KOPT-K1 (cell line): Measurements from ENCODE around the gene MRPL54.

Source experiments
- H3K27ac ChIP-seq: fragments of 200-600 bp; sonication (generic); 2 replicates; pipeline ENCODE4 v1.5.1; 2016; ENCODE audit warnings: antibody characterized with exemption, mild to moderate bottlenecking, low read depth, low read length; ENCODE audit not compliant: poor library complexity, severe bottlenecking
- H3K36me3 ChIP-seq: fragments of 200-600 bp; sonication (generic); 2 replicates; pipeline ENCODE4 v1.5.1; 2017; ENCODE audit warnings: antibody characterized with exemption, mild to moderate bottlenecking, low read length, moderate library complexity; ENCODE audit not compliant: insufficient read depth
- H3K9me3 ChIP-seq: fragments of 200-600 bp; sonication (generic); 2 replicates; pipeline ENCODE4 v1.5.1; 2017; ENCODE audit warnings: antibody characterized with exemption, low read length, mild to moderate bottlenecking; ENCODE audit not compliant: insufficient read depth, poor library complexity, severe bottlenecking

MRPL54 gene

GRCh38 chr19:3782330-3782729 lies 19.8 kb downstream of the MRPL54 start:
- peaks cover 19% of the 10 kb centered on the region for H3K9me3 ChIP-seq
- H3K27ac ChIP-seq = no peak overlapping the region
- H3K36me3 ChIP-seq = no peaks in the 10 kb centered on the region

- Histone ChIP-seq H3K27ac (no peak overlapping the region), H3K9me3 (peaks cover 19% of the 10 kb centered on the region), H3K36me3 (no peaks in the 10 kb centered on the region)
Measured at GRCh38 chr19:3782903-3783302, 20.4 kb downstream of the MRPL54 start.

GRCh38 chr19:3783660-3784584 lies 21.4 kb downstream of the MRPL54 start:
- H3K27ac ChIP-seq = no peak overlapping the region
- no peaks in the 10 kb centered on the region for H3K36me3 ChIP-seq
- peaks cover 19% of the 10 kb centered on the region for H3K9me3 ChIP-seq

DNA sequence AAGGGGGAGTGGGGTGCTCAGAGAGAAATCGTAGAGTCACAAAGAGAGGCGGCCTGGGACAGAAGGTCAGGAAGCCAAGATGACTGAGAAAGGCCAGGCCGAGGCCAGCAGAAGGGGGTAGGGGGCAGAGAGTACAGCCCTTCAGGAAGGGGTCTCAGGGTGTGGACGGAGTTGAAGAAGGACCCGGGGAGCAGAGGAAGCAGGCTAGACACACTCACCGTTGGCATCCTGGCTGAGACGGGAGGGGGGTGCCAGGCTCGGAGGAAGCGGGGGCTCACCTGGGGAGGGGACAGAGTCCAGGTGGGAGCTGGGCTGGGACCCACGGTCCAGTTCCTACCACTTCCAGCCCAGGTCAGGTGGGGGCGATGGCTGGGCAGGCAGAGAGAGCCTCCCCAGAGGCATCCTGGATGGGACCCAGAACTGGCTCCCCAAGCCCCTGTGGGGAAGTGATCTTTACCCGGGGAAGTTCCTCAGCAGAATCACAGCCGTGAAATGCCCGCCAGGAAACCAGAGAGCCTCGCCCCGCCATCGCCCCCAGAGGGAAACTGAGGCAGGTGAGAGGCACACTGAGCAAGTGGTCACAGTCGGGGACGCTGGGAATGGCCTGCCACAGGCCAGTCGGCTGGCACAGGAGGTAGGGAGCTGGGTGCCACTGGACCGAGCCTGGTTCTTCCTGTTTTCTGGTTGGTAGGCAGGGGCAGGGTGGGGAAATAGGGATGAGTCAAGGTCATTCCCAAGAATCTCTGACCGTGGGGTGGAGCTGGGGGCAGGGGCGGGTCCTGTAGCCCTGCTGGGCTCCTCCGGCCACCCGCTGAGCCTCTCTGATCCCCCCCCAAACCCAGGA lies 22.3 kb downstream of the MRPL54 start:
- no peaks in the 10 kb centered on the region for H3K36me3 ChIP-seq
- H3K27ac ChIP-seq = no peak overlapping the region
- H3K9me3 ChIP-seq = peaks cover 19% of the 10 kb centered on the region

DNA sequence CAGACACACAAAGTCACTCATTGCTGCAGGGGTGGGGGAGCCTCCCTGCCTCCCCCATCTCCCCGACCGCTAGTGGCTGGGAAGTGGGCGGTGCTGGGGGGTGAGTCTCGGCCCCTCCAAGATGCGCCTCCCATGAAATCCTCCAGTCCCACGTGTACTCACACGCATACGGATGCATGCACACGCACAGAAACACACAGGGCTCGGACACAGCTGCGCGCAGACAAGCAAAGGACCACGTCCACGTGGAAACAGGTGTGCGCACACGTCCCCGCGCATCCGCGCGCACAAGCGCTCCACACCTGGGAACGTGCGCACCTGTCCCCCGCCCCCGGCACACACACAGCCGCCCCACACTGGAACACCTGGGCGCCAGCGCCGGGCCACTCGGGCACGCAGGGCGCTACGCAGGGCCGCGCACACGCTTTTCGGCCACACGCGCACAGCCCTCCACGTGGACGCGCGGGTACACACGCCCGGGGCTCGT lies 23.0 kb downstream of the MRPL54 start:
- peaks cover 19% of the 10 kb centered on the region for H3K9me3 ChIP-seq
- no peak overlapping the region for H3K27ac ChIP-seq
- no peaks in the 10 kb centered on the region for H3K36me3 ChIP-seq

DNA sequence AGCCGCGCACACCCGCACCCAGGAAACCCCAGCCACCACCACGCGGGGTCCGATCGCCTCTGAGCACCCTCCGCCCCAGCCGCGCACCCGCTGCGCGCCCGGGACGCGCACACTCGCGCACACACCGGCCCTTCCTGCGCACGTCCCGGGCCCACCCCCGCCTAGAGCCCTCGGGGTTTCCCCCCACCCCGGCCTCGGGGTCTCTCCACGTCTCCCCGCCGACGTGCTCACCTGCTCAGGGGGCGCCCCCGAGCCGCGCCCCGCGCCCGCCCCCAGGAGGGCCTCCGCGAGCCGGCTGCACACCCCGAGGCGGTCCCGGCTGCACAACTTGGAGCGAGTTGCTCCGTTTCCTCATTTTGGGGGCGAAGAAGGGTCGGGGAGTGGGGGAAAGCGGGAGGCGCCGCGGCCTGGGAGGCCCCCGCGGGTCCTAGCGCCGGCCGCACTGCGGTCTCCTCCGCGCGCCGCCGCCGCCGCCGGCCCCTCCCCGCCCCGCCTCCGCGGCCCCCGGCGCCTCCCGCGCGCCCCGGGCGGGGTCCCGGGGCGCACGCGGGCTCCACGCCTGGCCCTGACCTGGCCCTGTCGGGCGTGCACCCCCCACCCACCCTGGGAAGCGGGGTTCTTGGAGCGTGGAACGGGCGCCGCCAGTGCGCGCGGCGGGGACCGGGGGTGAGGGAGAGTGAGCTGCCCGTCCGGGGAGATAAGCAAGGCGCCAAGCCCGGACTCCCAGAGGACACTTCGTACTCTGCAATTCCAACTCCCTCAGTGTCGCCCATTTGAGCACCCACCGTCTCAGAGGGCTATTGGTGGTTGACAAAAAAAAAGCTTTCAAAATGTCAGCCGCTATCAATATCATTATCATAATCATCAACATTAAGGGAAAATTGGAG lies 23.7 kb downstream of the MRPL54 start, which contains the start of gene MATK:
TSS of gene MATK (minus strand) at position 444 of the 887 bp plus-strand sequence. CDS start 1,246 bp downstream, outside the sequence.
- peaks cover 20% of the 10 kb centered on the region for H3K9me3 ChIP-seq
- H3K27ac ChIP-seq = no peak within 1 kb of the TSS
- H3K36me3 ChIP-seq = no peaks in the 10 kb centered on the region

GRCh38 chr19:3788996-3789778 lies 26.7 kb downstream of the MRPL54 start:
- Histone ChIP-seq H3K27ac (no peak overlapping the region), H3K36me3 (no peaks in the 10 kb centered on the region), H3K9me3 (peaks cover 8% of the 10 kb centered on the region)

DNA sequence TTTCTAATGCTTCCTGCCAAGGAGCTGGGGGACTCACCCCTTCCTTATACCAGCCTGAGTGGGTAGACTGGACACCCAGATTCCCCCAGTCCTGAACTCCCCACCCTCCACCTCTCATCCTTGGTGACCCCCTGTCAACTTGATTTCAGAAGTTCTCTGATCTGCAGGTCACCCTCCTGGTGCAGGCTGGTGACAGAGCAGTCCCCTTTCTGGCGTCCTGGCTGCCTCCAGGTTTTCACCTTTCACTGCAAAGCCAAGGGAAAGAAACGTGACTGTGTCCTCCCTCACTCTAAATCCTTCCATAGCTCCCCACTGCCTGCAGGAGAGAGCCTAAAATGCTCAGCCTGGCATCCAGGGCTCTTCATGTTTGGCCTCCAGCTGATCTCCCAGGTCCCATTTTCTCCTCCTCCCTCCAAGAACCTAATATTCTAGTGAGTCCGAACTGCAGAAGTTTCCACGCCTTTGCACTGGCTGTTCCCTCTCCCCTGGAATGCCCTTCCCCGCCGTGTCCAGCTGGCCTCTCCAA lies 27.8 kb downstream of the MRPL54 start:
- Histone ChIP-seq H3K36me3 (no peaks in the 10 kb centered on the region), H3K27ac (no peak overlapping the region), H3K9me3 (peaks cover 8% of the 10 kb centered on the region)

DNA sequence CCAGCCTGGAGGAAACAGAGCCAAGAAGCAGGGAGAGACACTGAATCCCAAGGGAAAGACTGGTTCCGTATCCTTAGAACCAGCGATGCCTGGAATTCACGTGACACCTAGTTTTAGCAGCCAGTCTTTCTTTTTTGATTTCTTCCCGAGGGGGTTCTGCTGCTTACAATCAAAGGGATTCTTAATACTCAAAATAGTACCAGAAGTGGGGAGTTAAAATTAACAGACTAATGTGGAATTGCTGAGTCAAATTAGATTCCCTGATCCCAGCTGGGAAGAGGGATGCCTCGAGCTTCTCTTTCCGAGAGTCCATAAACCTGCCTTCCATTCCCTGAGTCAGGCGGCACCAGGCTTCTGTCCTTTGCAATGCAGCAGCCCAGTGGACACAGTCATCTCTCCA lies 28.5 kb downstream of the MRPL54 start:
- H3K9me3 ChIP-seq = peaks cover 8% of the 10 kb centered on the region
- H3K36me3 ChIP-seq = no peaks in the 10 kb centered on the region
- no peak overlapping the region for H3K27ac ChIP-seq

DNA sequence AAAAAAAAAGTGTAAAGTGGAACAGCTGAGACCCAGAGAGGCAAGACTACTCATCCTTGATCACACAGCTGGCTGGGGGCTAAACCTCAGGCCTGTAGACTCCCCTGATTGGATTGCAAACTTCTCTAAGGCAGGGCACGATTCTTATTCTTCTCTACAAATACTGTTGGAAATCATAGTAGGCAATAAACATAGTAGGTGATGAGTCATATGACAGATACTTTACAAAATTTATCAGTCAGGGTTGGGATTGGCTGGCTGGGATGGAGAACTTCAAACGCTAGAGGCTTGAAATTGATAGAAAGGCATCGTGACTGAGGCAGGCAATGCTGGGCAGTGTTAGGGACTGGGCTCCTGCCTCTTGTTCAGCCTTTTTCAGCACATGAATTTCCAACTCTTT lies 29.6 kb downstream of the MRPL54 start:
- Histone ChIP-seq H3K27ac (no peak overlapping the region), H3K36me3 (no peaks in the 10 kb centered on the region), H3K9me3 (peaks cover 20% of the 10 kb centered on the region)

DNA sequence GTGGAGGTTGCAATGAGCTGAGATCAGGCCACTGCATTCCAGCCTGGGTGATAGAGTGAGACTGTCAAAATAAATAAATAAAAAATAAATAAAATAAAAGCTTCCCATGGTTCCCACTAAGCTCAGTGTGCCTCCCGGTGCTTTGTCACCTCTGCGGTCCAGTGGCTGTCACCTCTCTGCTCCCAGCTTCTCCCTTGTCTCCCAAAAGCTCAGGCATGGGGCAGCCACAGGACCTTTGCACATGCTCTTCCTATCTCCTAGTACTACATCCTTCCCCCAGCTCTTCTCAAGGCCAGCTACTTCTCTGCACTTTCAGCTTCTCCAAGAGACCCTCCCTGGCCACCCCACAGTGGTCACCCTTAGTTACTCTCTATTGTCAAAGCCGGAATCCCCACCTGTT lies 31.3 kb downstream of the MRPL54 start:
- H3K9me3 ChIP-seq = peaks cover 20% of the 10 kb centered on the region
- no peak overlapping the region for H3K27ac ChIP-seq
- no peaks in the 10 kb centered on the region for H3K36me3 ChIP-seq

DNA sequence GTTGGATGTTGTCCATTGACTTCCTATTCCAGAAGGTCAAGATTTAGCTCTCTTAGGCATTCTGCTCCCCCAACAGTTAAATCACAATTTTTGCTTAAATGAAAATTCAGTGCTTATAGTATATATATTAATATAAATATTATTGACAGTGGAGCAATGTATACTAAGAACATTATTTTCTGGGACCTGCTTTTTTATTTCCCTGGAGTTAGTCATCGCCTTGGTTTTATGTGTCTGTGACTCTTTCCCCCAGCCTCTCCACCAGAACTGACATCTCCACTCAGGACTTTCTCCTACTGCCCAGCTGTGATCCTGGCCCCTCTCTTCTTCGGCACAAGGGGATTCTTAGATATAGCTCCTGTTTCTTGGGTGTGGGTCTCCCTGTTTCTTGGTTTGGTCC lies 33.9 kb downstream of the MRPL54 start:
- Histone ChIP-seq H3K36me3 (no peaks in the 10 kb centered on the region), H3K9me3 (peaks cover 12% of the 10 kb centered on the region), H3K27ac (no peak overlapping the region)

DNA sequence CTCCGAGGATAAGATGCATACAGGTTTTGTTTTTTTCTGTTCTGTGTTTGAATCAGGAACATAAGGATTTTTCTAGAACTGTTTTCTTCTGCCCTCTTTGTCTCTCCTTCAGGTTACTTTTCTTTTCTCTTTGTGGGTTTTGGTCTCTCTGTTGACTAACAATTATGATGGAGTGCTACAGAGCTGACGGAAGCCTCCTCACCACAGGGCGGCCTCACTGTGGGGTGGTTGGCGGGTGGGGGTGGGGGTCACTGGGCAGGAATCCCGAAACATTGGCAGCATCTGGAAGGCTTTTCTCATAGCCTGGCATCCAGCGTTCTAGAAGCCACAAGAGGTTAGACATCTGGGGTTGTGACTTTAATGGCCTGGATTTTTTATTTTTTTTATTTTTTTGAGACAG lies 35.7 kb downstream of the MRPL54 start:
- no peaks in the 10 kb centered on the region for H3K36me3 ChIP-seq
- H3K9me3 ChIP-seq = peaks cover 11% of the 10 kb centered on the region
- no peak overlapping the region for H3K27ac ChIP-seq

GRCh38 chr19:3800996-3801395 lies 38.5 kb downstream of the MRPL54 start:
- Histone ChIP-seq H3K27ac (no peak overlapping the region), H3K9me3 (peaks cover 11% of the 10 kb centered on the region), H3K36me3 (no peaks in the 10 kb centered on the region)
